Measurements from ENCODE around the gene MACIR.

The MACIR gene

DNA sequence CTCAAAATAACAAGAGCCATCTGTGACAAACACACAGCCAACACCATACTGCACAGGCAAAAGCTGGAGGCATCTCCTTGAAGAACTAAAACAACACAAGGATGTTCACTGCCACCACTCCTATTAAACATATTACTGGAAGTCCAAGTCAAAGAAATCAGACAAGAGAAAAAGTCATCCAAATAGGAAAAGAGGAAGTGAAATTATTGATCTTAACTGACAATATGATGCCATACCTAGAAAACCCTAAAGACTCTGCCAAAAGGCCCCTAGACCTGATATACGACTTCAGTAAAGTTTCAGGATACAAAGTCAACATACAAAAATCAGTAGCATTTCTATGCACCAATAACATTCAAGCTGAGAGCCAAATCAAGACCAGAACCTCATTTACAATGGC, 30.0 kb upstream of the MACIR start:
- TF ChIP-seq, protein P1, sequence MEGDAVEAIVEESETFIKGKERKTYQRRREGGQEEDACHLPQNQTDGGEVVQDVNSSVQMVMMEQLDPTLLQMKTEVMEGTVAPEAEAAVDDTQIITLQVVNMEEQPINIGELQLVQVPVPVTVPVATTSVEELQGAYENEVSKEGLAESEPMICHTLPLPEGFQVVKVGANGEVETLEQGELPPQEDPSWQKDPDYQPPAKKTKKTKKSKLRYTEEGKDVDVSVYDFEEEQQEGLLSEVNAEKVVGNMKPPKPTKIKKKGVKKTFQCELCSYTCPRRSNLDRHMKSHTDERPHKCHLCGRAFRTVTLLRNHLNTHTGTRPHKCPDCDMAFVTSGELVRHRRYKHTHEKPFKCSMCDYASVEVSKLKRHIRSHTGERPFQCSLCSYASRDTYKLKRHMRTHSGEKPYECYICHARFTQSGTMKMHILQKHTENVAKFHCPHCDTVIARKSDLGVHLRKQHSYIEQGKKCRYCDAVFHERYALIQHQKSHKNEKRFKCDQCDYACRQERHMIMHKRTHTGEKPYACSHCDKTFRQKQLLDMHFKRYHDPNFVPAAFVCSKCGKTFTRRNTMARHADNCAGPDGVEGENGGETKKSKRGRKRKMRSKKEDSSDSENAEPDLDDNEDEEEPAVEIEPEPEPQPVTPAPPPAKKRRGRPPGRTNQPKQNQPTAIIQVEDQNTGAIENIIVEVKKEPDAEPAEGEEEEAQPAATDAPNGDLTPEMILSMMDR (IDR thresholded peaks at IDR 0.05; ENCODE audit: low read depth, low read length, missing control alignments), result no peak
- in situ Hi-C loops (cut with HindIII; ENCODE audit: low sequenced_read_pairs), result no loop called here

DNA sequence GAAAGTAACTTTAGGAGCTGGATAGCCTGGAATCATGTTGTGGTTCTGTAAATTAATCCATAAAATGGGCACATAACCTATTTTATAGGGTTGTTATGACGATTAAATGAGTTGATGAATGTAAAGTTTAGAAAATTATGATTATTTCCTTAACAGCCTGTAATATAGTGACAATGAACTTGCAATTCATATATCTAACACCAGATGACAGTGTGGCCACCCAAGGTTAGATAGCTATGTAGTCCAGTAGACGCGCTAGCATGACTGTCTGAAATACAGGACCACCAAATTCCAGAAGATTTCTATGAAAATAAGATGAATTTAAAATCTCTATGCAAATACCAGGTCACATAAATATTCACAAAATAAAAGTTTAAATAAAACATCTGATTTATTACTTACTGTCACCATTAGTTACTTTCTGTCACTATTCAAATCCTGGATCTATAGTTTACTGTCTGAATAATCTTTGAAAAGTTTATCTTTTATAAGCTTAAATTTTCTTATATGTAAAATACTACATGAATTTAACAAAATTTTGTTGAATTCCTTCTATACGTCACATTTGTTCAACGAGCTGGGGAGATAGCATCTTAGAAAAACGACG, 26.1 kb upstream of the MACIR start:
- in situ Hi-C loops (cut with HindIII; ENCODE audit: low sequenced_read_pairs), result no loop called here
- H3K4me3 ChIP-seq (ENCODE audit: low read depth, low read length), result no peak overlapping the region
- DNase-seq (ENCODE audit: low read depth), result peak; percentile 22
- TF ChIP-seq, protein P1 (IDR thresholded peaks at IDR 0.05; ENCODE audit: low read depth, low read length, missing control alignments), result peak; percentile 73

More for the DNA sequence above, 30.0 kb upstream of the MACIR start:
- no peak for DNase-seq (ENCODE audit: low read depth)
- H3K4me3 ChIP-seq (ENCODE audit: low read depth, low read length), result no peak overlapping the region

DNA sequence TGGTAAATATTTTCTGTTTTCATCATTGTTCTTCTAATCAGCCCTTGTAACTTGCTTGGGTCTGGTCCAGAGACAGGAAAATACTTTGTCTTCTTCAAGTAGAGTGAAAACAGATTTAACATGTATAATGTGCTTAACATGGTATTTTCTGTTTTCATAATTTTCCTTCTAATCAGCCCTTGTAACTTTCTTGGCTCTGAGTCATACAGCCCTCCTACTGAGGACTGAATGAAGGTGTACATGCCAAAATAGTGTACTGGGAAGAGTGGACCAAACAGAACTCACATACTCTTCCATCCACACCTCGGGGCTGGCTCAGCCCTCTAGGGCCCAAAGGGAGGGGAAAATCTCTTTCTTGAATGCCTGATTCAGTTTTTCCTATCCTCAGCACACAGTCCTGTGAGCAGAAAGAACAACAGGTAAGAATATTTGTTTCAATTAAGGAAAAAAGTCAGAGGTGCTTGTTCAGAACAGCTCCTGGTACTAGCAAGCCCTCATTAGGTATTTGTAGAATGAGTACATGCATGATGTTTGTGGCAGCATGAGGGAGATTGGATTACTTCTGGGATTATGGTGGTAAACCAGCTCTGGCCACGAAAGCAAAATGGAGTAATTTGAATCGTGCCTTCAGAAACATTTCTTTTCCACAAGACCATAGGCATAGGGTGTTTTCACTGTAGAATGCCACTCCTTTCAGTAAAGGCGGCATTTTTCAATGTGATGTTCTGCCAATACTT, 24.2 kb upstream of the MACIR start:
- H3K4me3 ChIP-seq (ENCODE audit: low read depth, low read length), result no peak overlapping the region
- in situ Hi-C loops (cut with HindIII; ENCODE audit: low sequenced_read_pairs), result no loop called here
- peak; percentile 22 for DNase-seq (ENCODE audit: low read depth)
- TF ChIP-seq, protein P1 (IDR thresholded peaks at IDR 0.05; ENCODE audit: low read depth, low read length, missing control alignments), result no peak

DNA sequence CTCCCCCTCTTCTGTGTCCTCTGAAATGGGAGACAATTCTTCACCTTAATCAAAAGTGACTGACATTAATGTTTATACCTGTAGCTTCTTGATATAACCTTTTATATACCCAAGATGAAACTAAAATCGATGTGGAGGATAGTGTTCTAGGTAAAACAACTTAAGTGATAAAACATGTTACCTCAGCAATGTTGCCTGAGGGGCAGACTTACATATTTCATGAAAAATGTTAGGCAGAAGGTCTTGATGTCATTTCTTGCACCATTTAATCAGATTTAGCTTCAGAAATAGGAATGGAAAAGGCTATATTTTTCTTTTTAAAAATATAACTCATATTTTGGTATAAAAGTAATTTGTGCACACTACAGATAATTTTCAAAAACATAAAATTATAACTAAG, 22.7 kb upstream of the MACIR start:
- H3K4me3 ChIP-seq (ENCODE audit: low read depth, low read length), result no peak overlapping the region
- DNase-seq (ENCODE audit: low read depth), result no peak
- in situ Hi-C loops (cut with HindIII; ENCODE audit: low sequenced_read_pairs), result no loop called here
- TF ChIP-seq, protein P1 (IDR thresholded peaks at IDR 0.05; ENCODE audit: low read depth, low read length, missing control alignments), result no peak

DNA sequence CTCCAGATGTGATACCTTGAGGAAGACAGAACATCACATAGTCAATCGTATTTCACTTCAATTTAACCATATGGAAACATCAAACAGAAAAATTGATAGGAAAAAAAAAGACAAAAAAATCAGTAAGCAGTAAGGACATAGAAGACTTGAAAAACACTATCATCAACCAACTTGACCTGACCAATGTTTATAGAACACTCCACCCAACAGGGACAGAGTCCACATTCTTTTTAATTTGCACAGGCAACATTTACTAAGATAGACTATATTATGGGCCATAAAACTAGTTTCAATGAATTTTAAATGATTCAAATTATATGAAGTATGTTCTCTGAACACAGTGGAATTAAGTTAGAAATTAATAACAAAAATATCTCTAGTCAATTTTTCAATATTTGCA, 20.8 kb upstream of the MACIR start:
- H3K4me3 ChIP-seq (ENCODE audit: low read depth, low read length), result no peak overlapping the region
- in situ Hi-C loops (cut with HindIII; ENCODE audit: low sequenced_read_pairs), result no loop called here
- no peak for DNase-seq (ENCODE audit: low read depth)
- TF ChIP-seq, protein P1 (IDR thresholded peaks at IDR 0.05; ENCODE audit: low read depth, low read length, missing control alignments), result no peak

DNA sequence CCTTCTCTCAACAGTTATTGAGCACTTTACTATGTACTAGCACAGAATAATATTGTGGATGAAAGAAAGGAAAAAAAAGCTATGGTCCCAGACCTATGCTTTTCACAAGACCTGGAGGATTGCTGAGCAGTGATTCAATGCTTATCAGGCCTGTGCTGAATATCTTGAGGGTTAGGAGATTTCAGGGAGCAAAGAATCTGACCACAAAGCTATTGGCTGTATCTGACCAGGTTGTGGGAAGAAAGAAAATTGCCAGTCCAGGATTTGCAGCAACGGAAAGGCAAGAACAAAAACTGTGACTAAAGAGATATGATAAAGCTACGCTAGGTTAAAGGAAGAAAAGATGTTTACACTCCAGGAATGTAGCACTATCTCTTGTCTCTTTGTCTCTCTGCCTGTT, 14.9 kb upstream of the MACIR start:
- peak; percentile 37 for DNase-seq (ENCODE audit: low read depth)
- in situ Hi-C loops (cut with HindIII; ENCODE audit: low sequenced_read_pairs), result no loop called here
- no peak overlapping the region for H3K4me3 ChIP-seq (ENCODE audit: low read depth, low read length)
- TF ChIP-seq, protein P1 (IDR thresholded peaks at IDR 0.05; ENCODE audit: low read depth, low read length, missing control alignments), result no peak

All from astrocyte of the cerebellum (primary cell).